IPS-NIHi7 (cell line): ENCODE results near the gene KIF5A.
A peak's percentile ranks its signal among the peaks of the same experiment; 100 is the strongest.
"Not testable (repeated sequence)": the region's sequence is repeated elsewhere in the genome, so short reads cannot be mapped to it uniquely, and the experiment has no call there.

Experiments
- DNase-seq: peaks from one replicate; pipeline ENCODE4 v3.0.0; 2012; ENCODE audit warnings: mixed read lengths; ENCODE audit errors: extremely low spot score

Gene KIF5A

GRCh38 chr12:57584050-57584449 lies 34.2 kb downstream of the KIF5A start:
- no peak for DNase-seq

DNA sequence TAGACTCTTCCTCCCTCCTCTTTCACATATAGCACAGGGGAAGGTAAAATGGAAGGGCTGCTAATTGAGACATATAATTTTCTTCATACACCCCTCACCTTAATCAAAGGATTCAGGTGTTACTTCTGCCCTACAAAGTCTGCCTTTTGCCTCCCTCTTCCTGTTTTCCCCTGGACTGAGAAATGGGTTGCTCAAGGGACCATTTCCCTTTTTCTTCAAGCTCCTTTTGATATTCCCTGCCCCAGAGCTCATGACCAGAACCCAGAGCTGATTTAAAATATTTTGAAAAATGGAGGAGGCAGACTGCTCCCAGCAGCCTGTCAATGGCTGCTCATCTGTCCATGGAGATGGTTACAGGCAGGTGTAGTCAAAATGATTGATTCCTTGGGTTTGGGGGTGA lies 34.8 kb downstream of the KIF5A start:
- DNase-seq = no peak

DNA sequence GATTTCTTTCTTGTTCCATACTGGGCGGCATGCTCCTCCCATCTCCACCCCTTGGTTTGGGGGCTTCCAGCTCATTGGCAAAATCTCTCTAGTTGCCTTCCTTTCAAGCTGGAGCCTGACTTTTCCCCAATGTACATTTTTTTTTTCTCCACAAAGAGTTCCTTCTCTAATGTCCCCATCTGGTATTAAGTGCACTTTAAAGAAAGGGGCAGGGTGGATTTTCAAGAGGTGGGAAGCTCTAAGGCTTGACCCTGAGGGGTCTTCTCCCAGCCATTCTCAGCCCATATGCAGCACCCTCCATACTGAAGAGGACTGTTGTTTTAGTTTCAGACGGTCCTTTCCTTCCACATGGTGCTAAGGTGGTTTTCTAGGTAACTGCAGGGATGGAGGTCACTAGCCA lies 35.3 kb downstream of the KIF5A start:
- no peak for DNase-seq

DNA sequence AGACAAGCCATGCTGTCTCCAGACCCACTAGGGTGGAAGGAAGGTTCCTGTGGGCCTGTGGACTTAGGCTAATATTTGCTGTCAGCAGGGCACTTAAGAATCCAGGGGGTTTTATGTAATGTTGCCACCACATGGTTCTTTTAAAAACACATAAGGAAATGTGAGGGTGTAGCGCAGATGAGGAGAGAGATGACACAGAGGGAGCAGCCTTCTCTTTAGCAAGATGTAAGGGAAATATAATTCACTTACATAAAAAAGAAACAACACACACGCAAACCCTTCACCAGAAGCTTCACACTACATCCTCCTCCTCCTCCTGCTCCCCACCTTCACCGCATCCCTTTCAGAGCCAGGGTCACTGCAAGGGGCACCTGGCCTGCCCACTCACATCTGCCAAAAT lies 36.3 kb downstream of the KIF5A start:
- no peak for DNase-seq

DNA sequence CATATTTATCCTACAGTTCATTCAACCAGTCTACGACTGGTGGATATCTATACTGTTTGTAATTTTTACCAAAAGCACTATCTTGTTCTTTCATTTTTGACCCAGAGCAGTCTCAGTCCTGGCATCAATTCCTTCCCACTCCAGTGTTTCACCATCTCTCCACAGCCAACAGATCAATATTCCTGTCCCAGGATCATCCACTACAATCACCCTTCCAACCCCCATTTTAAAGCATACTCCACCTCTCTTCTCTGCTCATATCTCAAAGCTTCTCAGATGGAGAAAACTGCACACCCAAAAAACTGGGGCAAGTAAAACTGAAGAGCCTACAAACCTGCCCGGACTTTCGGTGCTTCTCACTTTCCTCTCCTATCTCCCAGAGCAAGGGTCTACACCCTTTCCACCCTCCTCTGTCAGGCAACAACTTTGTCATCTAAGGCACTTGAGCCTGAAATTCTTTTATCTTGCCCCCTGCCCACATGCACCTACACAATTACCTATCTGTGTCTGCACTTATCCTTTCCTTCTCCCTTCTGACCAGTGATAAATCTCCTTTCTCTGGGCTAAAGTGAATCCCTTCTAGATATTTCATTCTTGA lies 37.1 kb downstream of the KIF5A start:
- DNase-seq = no peak

- DNase-seq = not testable (repeated sequence)
Observed at GRCh38 chr12:57588951-57589610, 39.2 kb downstream of the KIF5A start.

GRCh38 chr12:57590479-57590863 lies 40.6 kb downstream of the KIF5A start:
- no peak for DNase-seq

DNA sequence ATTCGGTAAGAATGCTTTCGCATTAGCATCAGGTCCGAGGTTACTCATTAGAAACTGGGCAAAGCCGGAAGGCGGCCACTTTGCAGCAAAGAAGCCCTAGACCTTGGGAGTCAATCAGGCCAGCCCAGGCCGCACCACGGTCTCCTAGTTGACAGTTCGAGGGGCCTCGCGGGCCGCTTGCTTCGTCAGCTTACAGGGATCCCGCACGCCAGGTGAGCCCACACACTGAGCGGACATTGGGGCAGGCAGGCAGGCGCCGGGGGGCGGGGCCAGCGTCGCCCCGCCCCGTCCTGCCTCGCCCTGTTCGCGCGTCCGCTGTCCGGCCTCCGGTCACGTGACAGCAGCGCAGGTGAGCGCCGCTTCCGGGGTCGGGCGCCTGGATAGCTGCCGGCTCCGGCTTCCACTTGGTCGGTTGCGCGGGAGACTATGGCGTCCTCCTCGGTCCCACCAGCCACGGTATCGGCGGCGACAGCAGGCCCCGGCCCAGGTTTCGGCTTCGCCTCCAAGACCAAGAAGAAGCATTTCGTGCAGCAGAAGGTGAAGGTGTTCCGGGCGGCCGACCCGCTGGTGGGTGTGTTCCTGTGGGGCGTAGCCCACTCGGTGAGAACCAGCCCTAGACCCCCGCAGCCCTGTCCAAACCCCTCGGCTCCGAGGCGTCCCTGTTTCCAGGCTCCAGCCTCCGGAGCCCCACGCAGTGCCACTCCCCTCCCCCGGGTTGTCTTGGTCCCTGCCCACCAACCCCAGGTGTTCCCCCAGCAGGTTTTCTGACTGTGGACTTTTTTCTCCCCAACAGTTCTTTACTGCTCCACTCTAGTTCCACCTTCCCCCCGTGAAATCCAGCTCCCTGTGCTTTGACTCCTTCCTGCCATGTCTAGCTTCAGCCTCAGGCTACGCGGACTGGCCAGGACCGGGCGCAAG lies 41.3 kb downstream of the KIF5A start, which contains the start of gene PIP4K2C:
Gene PIP4K2C, plus strand, starts transcription at position 329 of the 918 bp plus-strand sequence. Its CDS starts 98 bp downstream, at position 427.
- DNase-seq = peak; percentile 98

DNA sequence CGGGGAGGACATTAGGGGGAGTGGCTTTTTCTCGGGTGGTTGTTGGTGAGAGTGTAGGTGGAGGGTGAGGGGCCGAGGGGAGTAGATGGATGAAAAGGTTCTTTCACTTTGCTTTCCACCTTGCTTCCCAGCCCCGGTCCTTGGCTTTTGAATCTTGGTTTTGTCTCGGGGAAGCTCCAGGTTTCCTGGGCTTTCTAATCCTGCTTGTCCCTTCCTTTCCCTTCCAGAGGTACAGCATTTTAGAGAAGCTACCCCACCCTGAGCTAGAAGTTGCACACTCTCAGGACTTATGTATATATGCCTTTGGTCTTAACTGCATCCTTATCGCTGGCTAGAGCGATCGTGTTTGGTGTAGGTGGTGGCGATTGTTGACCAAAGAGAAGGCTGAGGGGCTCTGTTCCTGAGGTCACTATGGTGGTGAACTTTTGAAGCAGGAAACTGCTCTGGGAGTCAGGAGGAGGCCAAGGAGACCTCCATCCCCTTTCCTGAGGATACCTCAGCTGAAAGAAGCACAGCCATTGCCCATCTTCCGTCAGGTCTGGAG lies 42.0 kb downstream of the KIF5A start:
- DNase-seq = no peak

DNA sequence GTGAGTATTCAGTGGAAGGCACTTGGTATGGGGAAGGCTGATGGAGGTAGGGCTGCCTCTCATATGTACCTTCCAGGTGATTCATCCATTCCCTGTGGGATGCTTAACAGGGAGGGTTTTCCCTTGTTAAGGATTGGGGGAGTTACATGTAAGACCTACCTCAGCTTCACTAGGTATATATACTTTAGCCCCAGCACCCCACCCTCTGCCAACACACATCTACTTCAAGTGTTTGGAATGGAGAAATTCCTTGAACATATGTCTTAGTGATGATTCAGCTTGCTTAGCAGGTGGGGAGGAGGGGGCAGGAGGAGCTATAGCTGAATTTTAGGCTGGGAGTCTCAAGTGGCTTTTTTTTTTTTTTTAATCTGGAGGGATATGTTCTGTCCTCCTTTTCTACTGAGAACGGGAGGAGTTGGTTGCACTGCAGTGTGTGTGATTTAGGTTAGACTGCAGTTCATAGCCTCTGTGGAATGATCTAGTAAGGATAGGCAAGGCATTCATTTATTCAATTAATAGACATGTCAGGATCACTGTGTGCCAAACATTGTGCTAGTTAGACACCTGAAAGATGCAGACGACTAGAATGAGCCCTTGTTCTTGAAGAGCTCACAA lies 42.8 kb downstream of the KIF5A start:
- no peak for DNase-seq

- no peak for DNase-seq
Observed at GRCh38 chr12:57593187-57593586, 43.3 kb downstream of the KIF5A start.

DNA sequence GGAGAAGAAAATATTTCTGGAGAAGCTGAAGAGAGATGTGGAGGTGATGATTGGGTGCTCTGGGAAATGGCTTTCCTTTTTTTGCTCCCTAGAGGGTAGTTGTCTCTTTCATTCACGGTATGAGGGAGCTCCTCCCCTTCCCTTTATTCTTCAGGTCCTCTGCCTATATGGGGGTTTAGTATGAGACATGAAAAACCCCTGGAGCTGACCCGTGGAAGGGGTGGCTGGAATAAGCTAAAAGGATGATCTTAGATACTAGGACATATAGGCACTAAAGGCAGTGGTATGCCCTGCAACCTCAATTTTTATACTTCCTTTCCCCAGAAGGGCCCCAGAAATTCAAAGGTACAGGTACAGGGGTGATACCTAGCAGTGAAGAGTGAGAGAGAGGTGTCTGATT lies 50.6 kb downstream of the KIF5A start:
- DNase-seq = no peak

DNA sequence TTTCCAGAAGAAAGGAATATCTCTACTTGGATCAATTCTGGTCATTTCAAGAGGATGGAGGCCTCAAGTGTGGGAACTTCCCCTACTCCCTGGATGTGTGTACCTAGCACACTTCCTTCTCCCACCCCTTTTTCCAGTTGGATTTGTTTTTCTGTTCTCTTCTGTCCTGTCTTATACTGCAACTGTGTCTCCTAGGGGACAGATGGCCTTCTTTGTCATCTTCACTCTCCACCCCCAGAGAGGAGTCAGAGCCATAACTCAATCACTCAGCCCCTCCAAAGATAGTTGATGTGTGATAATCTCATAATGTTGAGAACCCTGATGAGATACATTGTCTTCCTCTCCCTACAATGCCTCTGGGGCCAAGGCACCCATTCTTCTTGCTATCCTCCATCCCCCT lies 52.7 kb downstream of the KIF5A start:
- DNase-seq = no peak

DNA sequence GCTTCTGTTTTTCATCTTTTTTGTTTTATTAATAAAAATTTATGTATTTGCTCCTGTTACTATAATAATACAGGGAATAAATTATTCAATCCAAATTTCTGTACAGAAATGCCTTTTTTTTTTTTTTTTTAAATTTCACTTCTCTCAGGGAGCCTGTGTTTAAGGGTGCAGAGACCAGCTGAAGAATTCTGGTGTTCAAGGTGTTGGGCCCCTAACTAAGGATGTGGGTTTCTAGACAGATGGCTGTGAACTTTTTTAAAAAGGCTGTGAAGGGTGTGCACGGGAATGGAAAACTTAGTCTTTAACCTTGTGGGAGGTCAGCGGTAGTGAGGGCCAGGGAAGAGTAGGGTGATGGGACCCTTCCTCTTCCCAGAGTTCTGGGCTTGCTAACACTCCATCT lies 53.5 kb downstream of the KIF5A start:
- DNase-seq = no peak

- DNase-seq = peak; percentile 46
Observed at GRCh38 chr12:57603815-57604453, 54.1 kb downstream of the KIF5A start.

GRCh38 chr12:57604454-57604991 lies 54.7 kb downstream of the KIF5A start, which contains the start of gene DTX3:
TSS of gene DTX3 (plus strand) at chr12:57604824. CDS start at chr12:57606518, 1,694 bp downstream.
- peak; percentile 64 for DNase-seq

DNA sequence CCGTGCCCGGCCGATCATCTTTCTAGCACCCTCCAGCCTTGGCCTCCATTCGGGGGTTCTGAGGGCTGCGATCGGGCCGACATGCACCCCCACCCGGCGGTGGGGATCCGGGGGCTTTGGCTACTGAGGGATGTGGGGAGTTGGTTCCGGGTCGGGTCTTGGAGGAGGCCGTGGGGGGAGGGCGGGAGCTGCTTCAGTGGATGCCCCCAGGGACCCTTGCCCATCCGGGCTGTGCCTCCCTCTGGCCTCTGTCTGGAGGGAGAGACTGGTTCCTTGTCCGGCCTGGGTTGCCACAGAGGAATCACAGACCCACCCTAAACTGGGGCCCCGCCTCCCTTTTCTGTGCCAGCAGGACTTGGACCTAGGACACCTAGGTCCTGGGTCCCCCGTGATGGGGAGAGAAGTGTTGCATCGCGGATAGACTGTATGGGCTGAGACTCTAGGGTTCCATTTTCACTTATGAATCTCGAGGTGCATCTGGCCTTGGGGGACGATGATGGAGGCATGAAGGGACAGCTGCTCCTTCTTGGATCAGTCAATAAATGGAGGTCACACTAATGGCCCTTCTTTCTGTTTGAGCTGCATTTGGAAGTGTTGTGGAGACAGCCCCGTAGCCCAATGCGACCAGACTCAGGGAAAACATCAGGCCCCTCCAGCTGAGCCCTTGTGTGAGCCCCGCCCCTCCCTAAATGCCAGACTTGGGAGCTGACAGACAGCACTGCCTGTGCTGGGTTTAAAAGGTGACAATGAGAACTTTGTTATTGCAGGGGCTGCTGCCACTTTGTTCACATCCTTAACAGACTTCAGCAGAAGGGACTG lies 55.4 kb downstream of the KIF5A start:
- DNase-seq = peak; percentile 38

- no peak for DNase-seq
Observed at GRCh38 chr12:57605811-57606311, 56.0 kb downstream of the KIF5A start.

GRCh38 chr12:57606399-57606798 lies 56.6 kb downstream of the KIF5A start:
- DNase-seq = no peak

DNA sequence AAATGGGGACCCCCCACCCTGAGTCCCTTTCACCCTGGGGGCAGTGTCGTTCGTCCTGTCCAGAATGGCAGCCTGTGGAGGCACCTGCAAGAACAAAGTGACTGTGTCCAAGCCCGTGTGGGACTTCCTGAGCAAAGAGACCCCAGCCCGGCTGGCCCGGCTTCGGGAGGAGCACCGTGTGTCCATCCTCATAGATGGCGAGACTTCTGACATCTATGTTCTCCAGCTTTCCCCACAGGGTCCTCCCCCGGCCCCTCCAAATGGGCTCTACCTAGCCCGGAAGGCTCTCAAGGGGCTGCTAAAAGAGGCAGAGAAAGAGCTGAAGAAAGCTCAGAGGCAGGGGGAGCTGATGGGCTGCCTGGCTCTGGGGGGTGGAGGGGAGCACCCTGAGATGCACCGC lies 57.0 kb downstream of the KIF5A start:
- no peak for DNase-seq
